Glomerular endothelial cell (primary cell): ENCODE results near the gene PTCH1. TPM values are rescaled to one million over a fixed set of nuclear protein-coding genes. Genes with fewer than 3 reads are reported as not detected.

Experiments used
- DNase-seq: peaks from one replicate; pipeline ENCODE4 v3.0.0-alpha.2; 2011; ENCODE audit warnings: low read depth, low spot score; ENCODE audit errors: extremely low read depth
- total RNA-seq: library from RNA; depleted of rRNA; stranded (reverse); fragments of >200 nt; gene quantifications from 2 replicates; pipeline ENCODE4 v1.2.3, GENCODE V29; 2015

Gene PTCH1
- 3.8 and 4.7 TPM in 2 replicates for total RNA-seq

DNA sequence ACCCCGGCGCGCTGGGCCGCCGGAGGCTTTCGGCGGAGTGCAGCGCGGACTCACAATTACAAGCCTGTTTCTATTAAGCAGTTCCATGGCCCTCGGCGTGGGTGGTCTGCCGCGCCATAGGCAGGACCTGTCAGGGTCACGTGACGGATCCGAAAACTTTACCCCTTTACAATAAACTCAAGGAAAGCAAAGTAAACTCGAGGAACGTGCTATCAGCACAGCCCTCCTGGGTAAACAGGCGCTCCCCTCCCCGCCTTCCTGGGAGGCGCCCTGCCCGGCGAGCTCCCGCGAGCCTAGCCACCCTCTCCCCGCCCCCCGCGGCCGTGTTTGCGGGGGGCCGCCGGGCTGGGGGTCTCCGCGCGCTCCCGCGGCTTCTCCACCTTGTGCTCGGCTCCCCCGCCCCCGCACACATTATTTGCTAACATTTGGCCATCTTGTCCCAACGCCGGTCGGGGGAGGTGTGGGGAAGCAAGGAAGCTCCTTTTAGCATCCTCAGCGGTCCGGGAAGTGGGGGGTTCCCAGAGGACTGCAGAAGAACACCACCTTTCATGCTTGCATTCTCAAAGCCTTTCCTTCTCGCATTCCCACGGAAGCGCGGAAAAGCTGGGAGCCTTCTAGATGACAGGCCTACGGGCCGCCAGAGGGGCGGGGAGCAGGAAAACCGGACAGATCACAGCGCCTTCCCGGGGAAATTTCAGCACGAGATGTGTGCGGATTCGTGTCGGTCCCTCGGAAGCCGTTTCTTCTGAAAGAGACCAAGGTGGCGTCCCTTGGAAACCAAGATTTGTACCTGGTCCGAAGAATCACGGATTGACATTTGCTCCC is at the start of gene PTCH1:
Gene PTCH1 (minus strand): TSS at position 238 of the 825 bp plus-strand sequence.
- DNase-seq: no peak

DNA sequence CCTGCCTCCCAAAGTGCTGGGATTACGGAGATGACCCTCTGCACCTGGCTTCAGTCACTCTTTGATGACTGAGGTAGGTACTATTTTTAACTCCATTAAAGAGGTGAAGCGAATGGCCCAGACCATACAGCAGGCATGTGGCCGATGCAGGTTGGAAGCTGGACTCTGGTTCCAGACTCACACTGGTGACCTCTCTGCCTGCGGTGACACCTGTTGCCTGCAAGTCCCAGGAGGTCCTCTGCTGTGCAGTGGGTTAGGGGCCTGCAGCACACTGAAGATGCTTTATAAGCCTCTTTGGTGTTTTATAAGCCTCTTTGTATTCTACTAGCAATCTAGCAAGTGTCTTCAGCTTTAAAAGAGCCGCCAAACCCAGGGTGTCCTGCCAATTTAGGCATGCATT is 49.2 kb upstream of the PTCH1 start:
- no peak for DNase-seq

DNA sequence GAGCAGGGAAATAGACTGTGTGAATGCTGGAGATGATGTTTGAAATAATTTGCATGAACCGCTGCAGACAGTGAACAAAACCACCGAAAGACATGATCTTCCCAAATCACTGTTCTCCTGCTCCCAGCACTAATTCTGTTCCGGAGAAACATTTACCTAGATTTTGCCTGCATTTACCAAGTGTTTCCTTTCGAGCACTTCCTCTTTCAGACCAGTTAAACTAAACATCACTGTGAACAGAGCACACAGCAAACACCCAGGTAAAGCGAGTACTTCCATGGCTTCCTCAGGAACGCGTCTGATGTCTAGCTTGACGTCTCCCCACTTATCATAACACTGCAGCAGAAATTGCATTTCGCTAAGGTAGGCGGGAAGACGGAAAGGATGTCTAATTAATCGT is 45.1 kb upstream of the PTCH1 start:
- no peak for DNase-seq

DNA sequence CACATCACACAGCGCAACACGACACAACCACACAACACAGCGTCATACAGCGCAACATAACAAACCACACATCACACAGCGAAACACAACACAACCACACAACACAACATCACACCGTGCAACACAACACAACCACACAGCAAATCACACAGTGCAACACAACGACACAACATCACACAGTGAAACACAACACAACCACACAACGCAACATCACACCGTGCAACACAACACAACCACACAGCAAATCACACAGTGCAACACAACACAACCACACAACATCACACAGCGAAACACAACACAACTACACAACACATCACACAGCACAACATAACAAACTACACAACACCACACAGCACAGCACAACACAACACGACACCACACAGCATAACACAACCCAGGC is 40.4 kb upstream of the PTCH1 start:
- no peak for DNase-seq

DNA sequence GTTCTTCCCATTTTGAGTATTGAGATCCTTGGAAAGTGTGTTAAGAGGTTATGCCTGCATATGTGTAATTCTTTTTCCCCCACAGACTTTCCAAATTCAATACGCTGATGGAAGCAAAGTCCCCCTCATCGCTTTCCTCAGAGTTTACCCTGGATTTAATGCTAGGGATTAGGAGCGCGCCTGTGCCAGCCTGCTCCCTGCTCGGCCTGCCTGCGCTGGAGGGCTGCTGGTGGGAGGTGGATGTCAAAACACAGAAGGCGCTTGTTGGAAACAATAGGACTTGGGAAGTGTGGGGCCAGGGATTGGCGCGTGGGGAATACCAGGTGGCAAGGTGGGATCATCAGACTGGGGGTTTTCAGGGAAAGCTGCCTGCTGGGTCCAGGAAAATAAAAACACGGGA is 39.8 kb upstream of the PTCH1 start:
- no peak for DNase-seq

DNA sequence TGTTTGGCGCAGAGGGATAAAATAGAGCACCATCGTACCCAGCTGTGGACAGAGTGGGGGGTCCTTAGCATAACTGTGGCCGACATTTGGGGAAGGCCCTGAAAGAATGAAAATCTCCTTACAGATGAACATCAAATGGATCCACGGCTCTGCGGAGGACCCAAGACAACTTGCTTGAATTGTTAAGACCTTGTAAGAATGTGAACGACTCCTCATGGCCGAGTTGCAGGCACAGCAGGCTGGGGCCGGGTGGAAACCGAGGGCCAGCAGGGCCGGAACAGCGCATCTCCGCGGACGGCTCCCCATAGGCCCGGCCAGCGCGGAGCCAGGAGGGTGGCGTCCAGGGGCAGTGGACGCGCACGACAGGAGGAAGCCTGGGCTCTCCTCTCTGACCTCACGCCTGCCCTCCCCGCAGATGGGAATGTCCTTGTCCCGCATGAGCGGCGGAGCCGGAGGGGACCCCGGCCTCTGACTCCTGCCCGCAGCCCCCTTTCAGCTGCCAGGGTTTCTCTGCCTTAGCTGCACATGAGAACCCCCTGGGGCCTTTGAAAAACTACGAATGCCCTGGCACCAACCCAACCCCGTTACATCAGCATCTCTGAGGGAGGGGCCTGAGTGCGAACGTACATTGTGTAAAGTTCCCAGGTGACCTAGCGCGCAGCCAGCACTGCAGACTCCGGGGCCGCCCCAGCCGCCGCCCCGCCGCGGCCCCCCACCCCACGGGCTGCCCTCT is 36.2 kb upstream of the PTCH1 start:
- no peak for DNase-seq

DNA sequence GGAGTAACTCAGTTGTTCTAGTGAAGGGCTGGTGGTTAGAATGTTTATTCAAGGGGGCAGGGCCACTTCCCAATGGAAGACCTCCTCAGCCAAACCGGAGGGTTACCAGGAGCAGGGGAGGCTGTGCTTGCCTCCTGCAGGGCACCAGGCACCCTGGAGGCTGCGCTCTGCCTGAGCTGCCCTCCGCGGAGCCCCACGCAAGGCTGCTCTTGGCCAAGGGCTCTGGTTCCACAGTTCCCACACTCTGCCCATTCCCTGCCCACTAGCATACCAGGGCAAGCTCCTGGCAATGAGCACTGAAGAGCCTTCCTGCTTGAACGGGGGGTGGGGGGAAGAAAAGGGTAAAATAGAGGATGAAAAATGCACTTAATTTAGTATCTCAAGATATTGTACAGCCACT is 35.5 kb upstream of the PTCH1 start:
- no peak for DNase-seq

DNA sequence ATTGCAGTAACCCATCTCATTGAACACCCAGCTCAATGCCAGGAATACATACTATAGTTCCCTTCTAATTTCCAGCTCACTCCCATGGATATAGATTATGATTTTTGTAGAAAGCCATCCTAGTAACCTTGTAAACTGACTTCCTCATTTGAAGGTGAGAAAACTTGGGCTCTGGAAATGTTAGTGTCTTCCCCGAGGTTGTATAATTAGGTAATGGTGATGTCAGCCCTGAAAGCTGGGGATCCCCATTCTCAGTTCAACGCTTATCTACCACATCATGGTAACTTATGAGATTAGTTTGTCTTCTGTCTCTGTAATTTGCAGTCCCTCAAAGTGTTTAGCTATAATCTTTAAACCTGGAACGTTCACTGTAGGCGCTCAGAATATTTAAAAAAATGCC is 34.6 kb upstream of the PTCH1 start:
- no peak for DNase-seq

DNA sequence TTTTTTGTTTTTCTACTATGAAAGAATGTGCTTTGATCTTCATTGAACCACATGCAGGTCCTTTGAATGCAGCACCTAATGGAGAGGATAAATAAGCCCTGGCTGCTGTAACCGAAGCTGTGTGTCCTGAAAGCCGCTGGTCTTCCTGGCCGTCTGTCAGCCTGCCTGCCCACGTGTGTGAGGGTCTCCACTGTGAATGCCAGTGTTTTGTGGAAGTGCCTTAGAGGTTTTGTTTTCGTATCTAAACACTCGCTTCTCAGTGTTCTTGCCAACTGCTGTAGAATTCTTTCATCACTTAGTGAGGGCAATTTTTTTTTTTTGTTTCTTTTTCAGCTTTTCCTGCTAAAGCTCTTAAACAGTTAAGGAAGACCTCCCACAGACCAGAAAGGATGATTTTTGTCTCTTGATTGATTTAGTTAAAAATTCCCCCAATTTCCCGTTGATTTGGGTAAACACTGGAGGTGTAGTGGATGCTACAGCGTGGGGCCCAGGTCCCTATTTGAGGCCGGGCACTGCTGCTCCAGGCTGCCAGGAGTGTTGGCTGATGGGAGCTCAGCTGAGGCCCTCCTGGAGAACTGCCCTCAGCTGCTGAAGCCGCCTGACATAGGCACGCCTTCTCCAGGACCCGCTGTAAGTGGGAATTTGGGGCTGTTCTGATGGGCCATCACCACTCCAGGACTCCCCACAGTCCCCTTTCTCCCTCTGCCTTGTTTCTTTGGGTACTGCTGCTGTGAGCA is 29.2 kb upstream of the PTCH1 start:
- DNase-seq: no peak

DNA sequence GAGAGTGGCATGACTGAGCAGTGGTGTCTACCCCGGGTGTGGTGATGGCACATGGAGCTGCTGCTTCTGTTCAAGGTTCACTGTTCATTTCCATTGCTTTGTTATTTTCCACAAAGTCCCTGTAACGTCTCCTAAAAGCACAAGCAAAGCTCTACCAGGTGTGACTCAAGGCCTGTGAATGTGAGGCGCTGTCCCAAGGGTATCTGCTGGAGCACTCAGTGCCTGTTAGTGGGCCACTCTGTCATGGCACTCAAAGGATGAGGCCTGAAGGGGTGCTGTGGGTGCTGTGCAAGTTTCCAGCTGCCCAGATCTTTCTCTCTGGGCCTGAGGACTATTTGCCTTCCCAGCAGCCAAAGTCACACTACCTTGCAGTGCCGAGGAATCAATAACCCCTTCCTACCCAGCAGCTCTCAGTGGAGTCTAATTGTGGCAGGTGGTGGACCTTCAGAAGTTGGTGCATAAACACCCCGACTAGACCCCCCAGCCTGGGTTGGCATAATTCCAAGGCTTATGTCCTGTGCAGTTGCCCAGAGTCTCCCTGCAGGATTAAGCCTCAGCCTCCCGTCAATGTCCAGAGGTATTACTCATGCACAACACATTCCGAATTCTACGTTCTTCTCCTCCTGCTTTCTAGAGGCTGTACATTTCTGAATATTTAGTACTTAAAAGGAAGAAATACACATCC is 17.4 kb upstream of the PTCH1 start:
- no peak for DNase-seq

DNA sequence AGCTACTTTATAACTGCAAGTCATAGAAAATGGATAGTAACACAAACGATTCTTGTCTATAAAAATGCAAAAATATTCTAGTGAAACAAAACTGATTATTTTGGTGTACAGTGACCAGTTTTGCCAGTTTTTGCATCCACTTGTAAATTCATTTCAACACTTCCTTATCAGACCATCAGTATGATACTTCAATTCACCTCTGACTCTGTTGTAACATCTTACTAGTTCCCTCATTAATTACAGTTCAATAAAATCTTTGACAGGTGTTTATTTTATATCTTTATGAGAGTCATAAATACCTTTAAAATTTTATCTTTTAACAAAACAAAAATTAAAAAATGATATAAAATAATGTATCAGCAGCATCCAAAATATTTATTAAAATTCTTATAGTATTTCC is 13.1 kb upstream of the PTCH1 start:
- no peak for DNase-seq

DNA sequence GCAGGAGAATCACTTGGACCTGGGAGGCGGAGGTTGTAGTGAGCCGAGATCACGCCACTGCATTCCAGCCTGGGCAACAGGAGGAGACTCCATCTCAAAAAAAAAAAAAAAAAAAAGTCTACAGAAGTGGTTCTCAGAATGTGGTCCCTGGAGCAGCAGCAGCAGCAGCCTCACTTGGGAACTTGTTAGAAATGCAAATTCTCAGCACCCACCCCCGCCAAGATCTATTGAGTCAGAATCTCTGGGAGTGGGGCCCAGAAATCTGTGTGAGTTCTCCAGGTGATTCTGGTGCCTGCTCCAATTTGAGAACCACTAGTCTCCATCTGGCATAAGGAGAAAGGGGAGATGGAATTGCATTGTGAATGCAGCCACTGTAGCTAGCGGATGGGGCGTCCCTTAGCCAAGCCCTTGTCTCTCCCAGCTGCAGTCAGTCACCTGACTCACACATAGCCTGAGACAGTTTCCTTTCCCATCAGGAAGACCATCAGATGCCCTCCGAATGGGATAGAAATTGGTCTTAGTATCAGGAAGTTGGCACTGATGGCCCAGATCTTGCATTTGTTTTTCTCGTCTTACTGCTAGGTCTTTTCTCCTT is 12.2 kb upstream of the PTCH1 start:
- DNase-seq: no peak

DNA sequence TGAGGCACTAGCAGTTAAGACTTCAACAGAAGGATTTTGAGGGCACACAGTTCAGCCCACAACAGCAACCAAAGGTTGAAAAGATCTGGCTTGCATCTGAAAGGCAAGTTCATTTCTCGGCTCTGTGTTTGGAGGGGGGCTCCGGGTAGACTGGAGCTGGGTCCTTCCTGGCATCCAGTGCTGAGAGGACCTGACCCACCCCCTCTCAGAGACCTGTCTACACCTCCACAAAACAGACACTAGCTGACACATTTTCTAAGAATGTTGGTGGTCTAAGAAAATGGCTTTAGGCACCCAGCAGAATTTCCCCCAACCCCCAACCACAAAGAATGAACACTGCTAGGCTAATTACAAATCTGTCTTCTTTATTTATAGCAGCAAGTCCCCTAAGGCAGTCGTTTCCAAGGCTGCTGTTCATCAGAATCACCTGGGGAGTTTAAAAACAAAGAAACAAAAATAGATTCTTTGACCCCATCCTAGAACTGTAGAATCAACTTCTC is 6.2 kb upstream of the PTCH1 start:
- DNase-seq: no peak

DNA sequence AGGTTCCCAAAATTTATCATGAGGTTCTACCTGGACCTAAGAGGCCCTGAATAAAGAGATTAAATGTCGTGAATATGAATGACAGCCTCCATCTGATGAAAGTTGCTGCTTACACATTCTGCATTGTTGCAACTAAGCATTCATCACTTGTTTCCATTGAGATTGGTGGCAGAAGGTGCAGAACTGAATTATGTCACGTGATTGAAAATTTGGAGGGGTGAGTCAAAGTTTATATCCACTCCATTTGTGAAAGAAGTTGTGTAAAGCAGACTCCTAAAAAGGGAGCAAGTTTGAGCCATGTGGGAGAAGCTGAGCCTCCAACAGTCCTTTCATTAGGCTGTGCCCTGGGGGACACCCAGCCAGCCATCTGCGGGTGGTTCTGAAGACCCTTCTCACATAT is 4.9 kb upstream of the PTCH1 start:
- no peak for DNase-seq

DNA sequence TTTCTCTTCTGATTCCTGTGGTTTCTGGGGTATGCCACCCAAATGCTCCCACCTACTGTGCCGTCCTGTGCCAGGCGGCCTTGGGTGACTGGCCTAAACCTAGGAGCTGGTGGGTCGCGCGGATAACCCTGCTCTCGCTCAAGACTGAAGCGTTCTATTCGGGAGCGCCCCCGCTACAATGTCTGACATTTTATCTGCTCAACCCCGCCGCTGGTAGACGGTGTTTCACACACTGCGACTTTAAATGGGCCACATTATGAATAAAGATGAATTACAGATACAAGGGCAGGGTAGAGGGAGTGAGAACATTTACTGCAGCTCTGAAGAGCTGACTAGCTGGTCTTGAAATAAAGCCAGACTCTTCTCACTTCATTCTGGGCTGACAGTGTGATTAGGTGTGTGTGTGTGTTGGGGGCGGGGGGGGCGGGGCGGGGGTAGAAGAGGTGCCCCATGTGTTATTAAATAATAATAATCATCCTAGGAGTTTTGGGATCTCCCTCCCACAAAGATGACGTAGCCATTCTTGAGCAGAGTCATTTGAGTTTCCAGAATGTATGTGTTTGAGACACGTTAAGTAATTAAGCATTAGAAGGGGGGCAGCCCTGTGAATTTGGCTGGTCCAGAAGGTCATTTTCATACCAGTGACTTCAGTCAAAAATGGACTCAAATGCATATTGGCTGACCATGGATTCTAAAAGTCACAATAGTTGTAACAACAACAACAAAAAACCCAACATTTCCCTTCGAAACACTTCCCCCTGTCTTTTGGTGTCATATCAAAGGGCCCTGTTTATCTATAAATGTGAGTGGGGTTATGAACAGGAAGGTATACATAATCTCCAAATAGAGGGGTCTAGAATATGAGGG is 1.0 kb upstream of the PTCH1 start:
- DNase-seq: no peak

DNA sequence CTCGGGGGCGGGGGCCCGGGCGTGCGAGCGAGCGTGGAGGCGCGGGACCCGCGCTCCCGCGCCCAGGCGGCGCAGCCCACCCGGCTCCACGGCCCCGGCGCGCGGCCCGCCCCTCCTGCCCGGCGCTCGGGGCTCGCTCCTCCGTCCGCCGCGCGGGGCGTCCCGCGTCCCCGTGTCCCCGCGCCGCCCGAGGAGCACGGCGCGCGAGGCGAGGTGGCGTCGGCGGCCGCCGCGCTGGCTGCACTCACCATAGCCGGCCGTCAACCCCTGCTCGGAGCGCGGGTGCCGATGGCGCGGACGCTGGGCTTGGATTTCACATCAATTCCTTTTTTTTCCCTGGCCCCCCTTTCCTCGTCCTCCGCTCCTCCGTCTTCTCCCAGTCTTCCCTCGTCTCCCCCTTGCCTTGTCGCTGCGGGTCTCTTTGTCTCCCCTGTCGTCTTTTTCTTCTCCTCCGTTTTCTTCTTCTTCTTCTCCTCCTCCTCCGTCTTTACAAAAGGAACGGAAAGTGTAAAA is 494 bp downstream of the PTCH1 start:
- DNase-seq: no peak

DNA sequence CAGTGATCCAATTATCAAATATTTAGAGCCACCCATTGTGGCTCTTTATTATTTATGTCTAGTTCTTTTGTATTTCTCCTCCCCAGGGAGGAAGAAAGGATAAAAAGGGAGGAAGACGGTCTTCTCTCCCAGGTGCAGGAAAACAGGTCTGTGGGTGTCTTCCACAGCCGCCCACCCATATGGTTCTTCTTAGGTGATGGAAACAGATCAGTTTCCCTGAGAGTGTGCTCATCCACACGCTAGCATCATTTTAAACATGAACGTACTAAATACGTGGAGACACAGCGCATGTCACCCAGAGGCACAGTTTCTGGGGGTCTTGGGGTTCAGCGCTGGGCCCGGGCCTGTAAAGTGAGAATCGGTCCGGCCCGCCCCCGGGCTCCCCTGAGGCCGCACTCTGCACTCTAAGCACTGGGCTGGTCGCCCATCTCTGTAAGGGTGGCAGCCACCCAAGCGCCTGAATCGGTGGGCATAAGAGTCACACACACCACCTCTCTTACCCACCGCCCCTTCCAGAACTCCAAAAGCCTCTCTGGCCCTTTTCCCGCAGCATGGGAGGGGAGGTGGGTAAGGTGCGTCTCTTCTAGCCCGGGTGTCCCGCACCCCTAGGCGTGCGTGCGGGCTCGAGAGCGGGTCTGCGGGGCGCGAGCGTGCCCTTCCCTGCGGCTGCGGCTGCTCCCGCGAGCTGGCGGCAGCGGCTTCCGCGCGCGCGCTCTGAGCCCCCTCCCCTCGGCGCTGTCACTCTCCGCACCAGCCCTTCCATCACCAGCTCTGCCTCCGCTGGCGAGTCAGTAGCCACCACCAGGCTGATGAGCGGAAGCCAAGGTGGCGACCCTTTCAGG is 1.3 kb downstream of the PTCH1 start:
- DNase-seq: no peak

DNA sequence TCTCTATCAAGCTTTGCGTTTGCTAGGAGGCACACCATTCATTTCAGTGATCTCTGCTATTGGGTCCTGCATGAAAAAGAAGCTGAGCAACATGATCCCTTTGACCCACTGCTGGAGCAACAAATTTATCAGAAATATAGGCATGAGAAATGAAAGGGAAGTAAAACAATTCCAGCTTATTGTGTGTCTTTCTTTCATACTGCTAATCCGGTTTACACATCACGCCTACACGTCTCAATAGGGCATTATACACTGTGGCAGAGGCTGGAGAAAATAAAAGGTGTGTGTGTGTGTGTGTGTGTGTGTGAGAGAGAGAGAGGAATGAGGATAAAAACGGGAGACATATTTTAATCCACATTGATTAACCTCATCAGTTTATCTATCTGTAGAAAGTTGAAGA is 2.4 kb downstream of the PTCH1 start:
- DNase-seq: no peak
